Lower lobe of right lung (tissue), 2 donors: ENCODE data around the gene SLC39A11. TPM values are rescaled to one million over a fixed set of nuclear protein-coding genes. Genes with fewer than 3 reads are reported as not detected.
"Not testable (repeated sequence)": the region's sequence is repeated elsewhere in the genome, so short reads cannot be mapped to it uniquely, and the experiment has no call there.

ENCODE experiments used
- ATAC-seq, 2 donors: fragments of 200-7000 bp; cut with Tn5 transposase; one replicate each; pipeline ENCODE4 v1.9.1; 2020 to 2022; ENCODE audit warnings: mild to moderate bottlenecking in 2 of 2, moderate library complexity in 2 of 2
- DNase-seq: peaks from one replicate; pipeline ENCODE4 v3.0.0-alpha.2; 2020
- H3K27ac ChIP-seq: fragments of 200-600 bp; one replicate; pipeline ENCODE4 v1.8.0; 2022
- H3K27me3 ChIP-seq: fragments of 200-600 bp; one replicate; pipeline ENCODE4 v1.8.0; 2022; ENCODE audit warnings: low read depth
- H3K36me3 ChIP-seq: fragments of 200-600 bp; one replicate; pipeline ENCODE4 v1.8.0; 2022; ENCODE audit warnings: mild to moderate bottlenecking
- H3K4me1 ChIP-seq: fragments of 200-600 bp; one replicate; pipeline ENCODE4 v1.8.0; 2022
- H3K4me3 ChIP-seq: fragments of 200-600 bp; one replicate; pipeline ENCODE4 v1.8.0; 2022; ENCODE audit warnings: mild to moderate bottlenecking
- H3K9me3 ChIP-seq: fragments of 200-600 bp; one replicate; pipeline ENCODE4 v1.8.0; 2022
- intact Hi-C: fragments of 100-400 bp; cut with DNase I; formaldehyde crosslinking; loops from one replicate; pipeline ENCODE4 v1.11.0; 2022
- total RNA-seq: library from RNA; stranded (reverse); fragmentation: NEBNext Ultra II Directional; extraction: Animal tissue kit (Norgen Biotek cat#: 25700); gene quantifications from one replicate; pipeline ENCODE4 v1.2.1, GENCODE V29; 2021
- TF ChIP-seq, protein P1 (sequence below): fragments of 200-600 bp; IDR thresholded peaks from one replicate; pipeline ENCODE4 v1.8.0; 2022; ENCODE audit warnings: antibody characterized with exemption, mild to moderate bottlenecking
- donor health status: DM: no; HTN: yes; CAD: no; lungs with severe emphysema.

Gene SLC39A11
- total RNA-seq, 1 donor from 2014 or later: 39.7 TPM

DNA sequence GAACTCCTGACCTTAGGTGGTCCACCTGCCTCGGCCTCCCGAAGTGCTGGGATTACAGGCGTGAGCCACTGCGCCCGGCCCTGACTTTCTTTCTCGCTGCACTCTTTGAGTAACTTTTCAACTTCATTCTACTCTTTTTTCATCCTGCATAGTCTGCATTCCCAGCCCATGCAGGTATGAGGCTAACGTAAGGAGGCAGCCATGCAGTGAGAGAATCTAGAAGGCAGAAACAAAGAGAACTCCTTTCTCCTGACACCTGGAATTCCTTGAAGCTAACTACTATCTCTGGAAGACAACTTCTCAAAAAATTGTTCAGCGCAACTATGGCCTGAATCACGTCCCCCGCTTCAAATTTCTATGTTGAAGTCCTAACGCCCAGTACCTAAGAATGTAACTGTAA, 152.0 kb downstream of the SLC39A11 start:
- DNase-seq (no peak), ATAC-seq (no peak)
- Histone ChIP-seq H3K4me3 (no peak overlapping the region), H3K27me3 (no peaks in the 10 kb centered on the region), H3K4me1 (no peaks in the 10 kb centered on the region), H3K36me3 (no peaks in the 10 kb centered on the region), H3K27ac (no peak overlapping the region), H3K9me3 (no peaks in the 10 kb centered on the region)
- TF ChIP-seq, protein P1, sequence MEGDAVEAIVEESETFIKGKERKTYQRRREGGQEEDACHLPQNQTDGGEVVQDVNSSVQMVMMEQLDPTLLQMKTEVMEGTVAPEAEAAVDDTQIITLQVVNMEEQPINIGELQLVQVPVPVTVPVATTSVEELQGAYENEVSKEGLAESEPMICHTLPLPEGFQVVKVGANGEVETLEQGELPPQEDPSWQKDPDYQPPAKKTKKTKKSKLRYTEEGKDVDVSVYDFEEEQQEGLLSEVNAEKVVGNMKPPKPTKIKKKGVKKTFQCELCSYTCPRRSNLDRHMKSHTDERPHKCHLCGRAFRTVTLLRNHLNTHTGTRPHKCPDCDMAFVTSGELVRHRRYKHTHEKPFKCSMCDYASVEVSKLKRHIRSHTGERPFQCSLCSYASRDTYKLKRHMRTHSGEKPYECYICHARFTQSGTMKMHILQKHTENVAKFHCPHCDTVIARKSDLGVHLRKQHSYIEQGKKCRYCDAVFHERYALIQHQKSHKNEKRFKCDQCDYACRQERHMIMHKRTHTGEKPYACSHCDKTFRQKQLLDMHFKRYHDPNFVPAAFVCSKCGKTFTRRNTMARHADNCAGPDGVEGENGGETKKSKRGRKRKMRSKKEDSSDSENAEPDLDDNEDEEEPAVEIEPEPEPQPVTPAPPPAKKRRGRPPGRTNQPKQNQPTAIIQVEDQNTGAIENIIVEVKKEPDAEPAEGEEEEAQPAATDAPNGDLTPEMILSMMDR: no peak
- intact Hi-C loops: no loop called here

GRCh38 chr17:72938482-72938881, 154.0 kb downstream of the SLC39A11 start:
- ATAC-seq: no peak
- no peaks in the 10 kb centered on the region for H3K9me3 ChIP-seq
- TF ChIP-seq, protein P1: no peak

DNA sequence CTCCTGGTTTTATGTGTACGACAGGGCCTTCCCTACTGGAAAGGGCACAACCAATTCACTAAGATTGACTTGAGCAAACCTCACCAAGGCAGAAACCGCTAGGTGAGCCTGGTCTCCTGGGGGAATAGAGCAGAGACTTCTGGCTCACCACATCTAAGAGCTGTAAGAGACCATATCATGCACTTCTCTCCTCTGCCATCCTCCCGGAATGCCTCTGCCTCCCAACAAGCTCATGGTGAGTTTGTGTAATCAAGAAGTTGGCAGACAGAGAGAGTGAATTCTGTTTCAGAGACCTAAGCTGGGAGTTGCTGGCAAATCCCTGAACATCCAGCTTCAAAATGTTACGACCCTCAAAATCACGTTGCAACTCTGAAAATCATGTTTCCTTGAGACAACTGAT, 154.8 kb downstream of the SLC39A11 start:
- ATAC-seq (no peak), DNase-seq (no peak)
- Histone ChIP-seq H3K36me3 (no peaks in the 10 kb centered on the region), H3K27ac (no peak overlapping the region), H3K4me1 (no peaks in the 10 kb centered on the region), H3K4me3 (no peak overlapping the region), H3K27me3 (no peaks in the 10 kb centered on the region), H3K9me3 (no peaks in the 10 kb centered on the region)
- TF ChIP-seq, protein P1: no peak
- intact Hi-C loops: no loop called here

More at GRCh38 chr17:72938482-72938881, 154.0 kb downstream of the SLC39A11 start:
- no peak for DNase-seq
- H3K27me3 ChIP-seq: no peaks in the 10 kb centered on the region
- H3K36me3 ChIP-seq: no peaks in the 10 kb centered on the region
- no peak overlapping the region for H3K4me3 ChIP-seq
- intact Hi-C loops: no loop called here
- H3K27ac ChIP-seq: no peak overlapping the region
- no peaks in the 10 kb centered on the region for H3K4me1 ChIP-seq

- H3K9me3 ChIP-seq, ATAC-seq, intact Hi-C loops, H3K27ac ChIP-seq, DNase-seq, H3K4me1 ChIP-seq, H3K4me3 ChIP-seq, H3K36me3 ChIP-seq, H3K27me3 ChIP-seq: not testable (repeated sequence)
These were observed 155.2 kb downstream of the SLC39A11 start for GRCh38 chr17:72937254-72937653.

DNA sequence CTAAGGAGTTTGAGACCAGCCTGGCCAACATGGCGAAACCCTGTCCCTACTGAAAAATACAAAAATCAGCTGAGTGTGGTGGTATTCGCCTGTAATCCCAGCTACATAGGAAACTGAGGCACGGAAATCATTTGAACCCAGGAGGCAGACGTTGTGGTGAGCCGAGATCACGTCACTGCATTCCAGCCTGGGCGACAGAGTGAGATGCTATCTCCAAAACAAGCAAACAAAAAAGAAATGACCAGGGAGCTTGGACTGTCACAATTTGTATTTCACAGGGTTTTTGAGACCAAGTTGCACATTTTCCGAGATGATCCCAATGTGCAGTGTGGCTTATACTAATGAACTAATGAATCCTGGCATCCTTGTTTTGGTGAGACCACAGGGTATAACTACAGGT, 156.5 kb downstream of the SLC39A11 start:
- intact Hi-C loops: no loop called here
- H3K27me3 ChIP-seq: no peaks in the 10 kb centered on the region
- H3K36me3 ChIP-seq: no peaks in the 10 kb centered on the region
- H3K27ac ChIP-seq: no peak overlapping the region
- no peak for ATAC-seq
- no peak for DNase-seq
- no peaks in the 10 kb centered on the region for H3K9me3 ChIP-seq
- TF ChIP-seq, protein P1: no peak
- H3K4me1 ChIP-seq: no peaks in the 10 kb centered on the region
- H3K4me3 ChIP-seq: no peak overlapping the region

DNA sequence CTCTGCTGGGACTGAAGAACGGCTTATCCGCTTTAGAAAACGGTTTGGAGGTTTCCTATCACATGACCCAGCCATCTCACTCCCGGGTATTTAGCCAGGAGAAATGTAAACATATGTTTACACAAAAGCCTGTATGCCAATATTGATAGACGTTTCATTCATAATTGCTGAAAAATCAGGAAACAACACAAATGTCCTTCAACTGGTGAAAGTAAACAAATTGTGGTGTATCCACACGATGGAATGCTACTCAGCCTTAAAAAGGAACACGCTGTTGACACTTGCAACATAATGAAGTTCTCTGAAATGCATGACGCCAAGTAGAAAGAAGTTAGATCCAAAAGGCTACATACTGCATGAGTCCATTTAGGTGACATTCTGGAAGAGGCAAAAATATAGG, 157.6 kb downstream of the SLC39A11 start:
- H3K36me3 ChIP-seq: no peaks in the 10 kb centered on the region
- H3K9me3 ChIP-seq: no peaks in the 10 kb centered on the region
- ATAC-seq (no peak), DNase-seq (no peak)
- H3K27ac ChIP-seq: no peak overlapping the region
- TF ChIP-seq, protein P1: no peak
- intact Hi-C loops: no loop called here
- no peaks in the 10 kb centered on the region for H3K4me1 ChIP-seq
- H3K27me3 ChIP-seq: no peaks in the 10 kb centered on the region
- no peak overlapping the region for H3K4me3 ChIP-seq
